Cardiac muscle cell (in vitro differentiated cells and primary cell): Measurements from ENCODE around the gene IGSF9. TPM values are rescaled to one million over a fixed set of nuclear protein-coding genes. Genes with fewer than 3 reads are reported as not detected.
A peak's percentile ranks its signal among the peaks of the same experiment; 100 is the strongest.

Source experiments
- DNase-seq, 2 donors: peaks; one replicate each; pipeline versions ENCODE4 v3.0.0 to v3.0.0-alpha.2; 2010 to 2017; ENCODE audit warnings: low read depth in 1 of 2, low spot score in 1 of 2
- H3K27ac ChIP-seq: fragments of 200-600 bp; sonication (generic); 2 replicates; pipeline ENCODE4 v1.5.1; 2016
- H3K27me3 ChIP-seq: fragments of 200-600 bp; sonication (generic); 2 replicates; pipeline ENCODE4 v1.6.0; 2016; ENCODE audit warnings: control low read depth
- H3K36me3 ChIP-seq: fragments of 200-600 bp; sonication (generic); 2 replicates; pipeline ENCODE4 v1.5.1; 2016; ENCODE audit warnings: control low read depth
- H3K4me1 ChIP-seq: fragments of 200-600 bp; sonication (generic); 2 replicates; pipeline ENCODE4 v1.8.1; 2017; ENCODE audit warnings: low read depth, mild to moderate bottlenecking, mixed run types
- H3K4me3 ChIP-seq: fragments of 200-600 bp; sonication (generic); 2 replicates; pipeline ENCODE4 v1.5.1; 2016; ENCODE audit warnings: mild to moderate bottlenecking
- H3K9me3 ChIP-seq: fragments of 200-600 bp; sonication (generic); 2 replicates; pipeline ENCODE4 v1.5.1; 2017; ENCODE audit warnings: low read depth, mild to moderate bottlenecking, control low read depth
- CTCF ChIP-seq: IDR thresholded peaks from 2 replicates; pipeline ENCODE4 v1.5.1; 2012; ENCODE audit warnings: low read depth, mild to moderate bottlenecking, low read length
- polyA plus RNA-seq: library from polyadenylated mRNA; unstranded; fragments of >200 nt; fragmentation: Nextera tagmentation; extraction: Ambion mirVana; gene quantifications from 2 replicates; pipeline ENCODE4 v1.2.1, GENCODE V29; 2016
- total RNA-seq: library from RNA; depleted of rRNA; stranded (reverse); fragments of >200 nt; gene quantifications from 2 replicates; pipeline ENCODE4 v1.2.3, GENCODE V29; 2016

Gene IGSF9
- total and polyA plus RNA-seq, 2 experiments from 2014 or later = 1.7 to 2.3 TPM

GRCh38 chr1:159965263-159965662 lies 19.9 kb upstream of the IGSF9 start:
- Histone ChIP-seq H3K27me3 (peaks cover 2% of the 10 kb centered on the region), H3K4me3 (no peak overlapping the region), H3K4me1 (peaks cover 3% of the 10 kb centered on the region), H3K36me3 (no peaks in the 10 kb centered on the region), H3K9me3 (no peaks in the 10 kb centered on the region), H3K27ac (no peak overlapping the region)
- no peak for DNase-seq
- TF ChIP-seq CTCF = no peak

- H3K4me1 ChIP-seq = no peaks in the 10 kb centered on the region
- DNase-seq = no peak
- H3K27me3 ChIP-seq = peaks cover 2% of the 10 kb centered on the region
- no peaks in the 10 kb centered on the region for H3K36me3 ChIP-seq
- H3K27ac ChIP-seq = no peak overlapping the region
- no peaks in the 10 kb centered on the region for H3K9me3 ChIP-seq
- TF ChIP-seq CTCF = no peak
- H3K4me3 ChIP-seq = no peak overlapping the region
Measured at GRCh38 chr1:159964144-159964543, 18.7 kb upstream of the IGSF9 start.

GRCh38 chr1:159962176-159962575 lies 16.8 kb upstream of the IGSF9 start:
- Histone ChIP-seq H3K27ac (no peak overlapping the region), H3K36me3 (no peaks in the 10 kb centered on the region), H3K4me3 (no peak overlapping the region), H3K4me1 (no peaks in the 10 kb centered on the region), H3K9me3 (no peaks in the 10 kb centered on the region), H3K27me3 (peaks cover 2% of the 10 kb centered on the region)
- TF ChIP-seq CTCF = no peak
- DNase-seq = no peak

GRCh38 chr1:159961636-159962035 lies 16.2 kb upstream of the IGSF9 start:
- no peak for DNase-seq
- Histone ChIP-seq H3K9me3 (no peaks in the 10 kb centered on the region), H3K27me3 (peaks cover 2% of the 10 kb centered on the region), H3K4me3 (no peak overlapping the region), H3K4me1 (no peaks in the 10 kb centered on the region), H3K27ac (no peak overlapping the region), H3K36me3 (no peaks in the 10 kb centered on the region)
- no peak for TF ChIP-seq CTCF

- peak in 1 of 2 donors; percentile 89 for DNase-seq
- Histone ChIP-seq H3K27me3 (no peaks in the 10 kb centered on the region), H3K9me3 (no peaks in the 10 kb centered on the region), H3K4me3 (no peak overlapping the region), H3K36me3 (no peaks in the 10 kb centered on the region), H3K4me1 (no peaks in the 10 kb centered on the region), H3K27ac (no peak overlapping the region)
- TF ChIP-seq CTCF = no peak
Measured at GRCh38 chr1:159960721-159961381, 15.4 kb upstream of the IGSF9 start.
